Measurements from ENCODE around the gene UAP1.
"Not testable (repeated sequence)": the region's sequence is repeated elsewhere in the genome, so short reads cannot be mapped to it uniquely, and the experiment has no call there.

UAP1 gene

DNA sequence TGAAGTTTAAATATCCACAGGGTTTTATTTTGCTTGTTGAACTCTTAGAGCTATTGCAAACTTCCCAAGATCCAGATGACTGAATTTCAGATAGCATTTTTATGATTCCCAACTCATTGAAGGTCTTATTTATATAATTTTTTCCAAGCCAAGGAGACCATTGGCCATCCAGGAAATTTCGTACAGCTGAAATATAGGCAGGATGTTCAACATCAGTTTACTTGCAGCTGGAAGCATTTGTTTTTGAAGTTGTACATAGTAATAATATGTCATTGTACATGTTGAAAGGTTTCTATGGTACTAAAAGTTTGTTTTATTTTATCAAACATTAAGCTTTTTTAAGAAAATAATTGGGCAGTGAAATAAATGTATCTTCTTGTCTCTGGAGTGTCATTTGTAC is 37.9 kb downstream of the UAP1 start:
- H3K27ac ChIP-seq = no peak overlapping the region
- TF ChIP-seq, protein P1, sequence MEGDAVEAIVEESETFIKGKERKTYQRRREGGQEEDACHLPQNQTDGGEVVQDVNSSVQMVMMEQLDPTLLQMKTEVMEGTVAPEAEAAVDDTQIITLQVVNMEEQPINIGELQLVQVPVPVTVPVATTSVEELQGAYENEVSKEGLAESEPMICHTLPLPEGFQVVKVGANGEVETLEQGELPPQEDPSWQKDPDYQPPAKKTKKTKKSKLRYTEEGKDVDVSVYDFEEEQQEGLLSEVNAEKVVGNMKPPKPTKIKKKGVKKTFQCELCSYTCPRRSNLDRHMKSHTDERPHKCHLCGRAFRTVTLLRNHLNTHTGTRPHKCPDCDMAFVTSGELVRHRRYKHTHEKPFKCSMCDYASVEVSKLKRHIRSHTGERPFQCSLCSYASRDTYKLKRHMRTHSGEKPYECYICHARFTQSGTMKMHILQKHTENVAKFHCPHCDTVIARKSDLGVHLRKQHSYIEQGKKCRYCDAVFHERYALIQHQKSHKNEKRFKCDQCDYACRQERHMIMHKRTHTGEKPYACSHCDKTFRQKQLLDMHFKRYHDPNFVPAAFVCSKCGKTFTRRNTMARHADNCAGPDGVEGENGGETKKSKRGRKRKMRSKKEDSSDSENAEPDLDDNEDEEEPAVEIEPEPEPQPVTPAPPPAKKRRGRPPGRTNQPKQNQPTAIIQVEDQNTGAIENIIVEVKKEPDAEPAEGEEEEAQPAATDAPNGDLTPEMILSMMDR (IDR thresholded peaks at IDR 0.05) = no peak
- no peaks in the 10 kb centered on the region for H3K9me3 ChIP-seq
- no peak overlapping the region for H3K4me3 ChIP-seq (ENCODE audit: low read depth in 1 of 2, low read length in 1 of 2)
- H3K4me1 ChIP-seq (ENCODE audit: control insufficient read depth in 1 of 2, insufficient read depth in 1 of 2, low read depth in 1 of 2, low read length in 1 of 2) = no peaks in the 10 kb centered on the region
- peaks cover 23% of the 10 kb centered on the region for H3K36me3 ChIP-seq
- no peaks in the 10 kb centered on the region for H3K27me3 ChIP-seq

DNA sequence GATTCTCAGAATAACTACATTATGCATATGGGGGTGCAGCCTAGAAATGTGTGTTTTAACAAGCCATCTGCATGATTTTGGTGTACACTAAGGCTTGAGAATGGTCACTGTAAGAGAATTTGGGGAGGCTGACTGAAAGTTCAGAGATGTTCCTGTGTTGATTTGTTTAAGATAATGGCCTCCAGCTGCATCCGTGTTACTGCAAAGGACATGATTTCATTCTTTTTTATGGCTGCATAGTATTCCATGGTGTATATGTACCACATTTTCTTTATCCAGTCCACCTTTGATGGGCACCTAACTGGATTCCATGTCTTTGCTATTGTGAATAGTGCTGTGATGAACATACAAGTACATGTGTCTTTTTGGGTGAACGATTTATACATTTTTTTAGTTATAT is 41.6 kb downstream of the UAP1 start:
- H3K27ac ChIP-seq; H3K4me1 ChIP-seq (ENCODE audit: control insufficient read depth in 1 of 2, insufficient read depth in 1 of 2, low read depth in 1 of 2, low read length in 1 of 2); H3K9me3 ChIP-seq; H3K27me3 ChIP-seq; H3K4me3 ChIP-seq (ENCODE audit: low read depth in 1 of 2, low read length in 1 of 2): not testable (repeated sequence)
- H3K36me3 ChIP-seq = peaks cover 12% of the 10 kb centered on the region

DNA sequence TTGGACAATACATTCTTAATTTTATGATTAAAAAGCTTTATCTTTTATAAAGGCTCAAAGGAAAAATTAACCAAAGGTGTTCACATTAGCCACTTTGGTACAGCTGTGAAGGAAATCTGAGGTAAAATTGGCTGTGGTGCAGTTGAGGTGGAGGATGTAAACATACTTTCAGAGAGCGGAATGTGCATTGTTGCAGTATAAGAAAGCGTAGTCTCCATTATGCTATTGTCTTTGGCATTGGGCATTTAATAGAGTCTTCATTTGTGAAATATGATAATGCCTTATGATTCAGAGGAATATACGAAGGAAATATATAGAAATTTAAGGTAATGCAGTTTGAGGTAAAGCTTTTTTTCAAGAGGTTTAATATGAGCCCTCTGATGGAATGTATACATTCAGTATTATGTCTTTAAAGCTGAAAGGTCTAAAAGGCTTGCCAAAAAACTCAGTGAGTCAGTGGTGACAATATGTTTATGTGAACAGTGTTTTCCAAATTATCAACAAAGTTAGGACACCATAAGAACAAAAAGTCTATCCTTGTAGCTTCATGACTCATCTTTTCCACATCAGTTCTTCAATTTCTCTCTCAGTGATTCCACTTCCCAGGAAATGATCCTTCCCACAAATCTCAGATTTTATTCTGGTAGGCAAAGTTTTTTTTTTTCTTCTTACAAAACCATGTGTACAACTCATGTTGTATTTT is 43.9 kb downstream of the UAP1 start:
- TF ChIP-seq, protein P1 (IDR thresholded peaks at IDR 0.05) = no peak
- peaks cover 5% of the 10 kb centered on the region for H3K36me3 ChIP-seq
- no peak overlapping the region for H3K27ac ChIP-seq

DNA sequence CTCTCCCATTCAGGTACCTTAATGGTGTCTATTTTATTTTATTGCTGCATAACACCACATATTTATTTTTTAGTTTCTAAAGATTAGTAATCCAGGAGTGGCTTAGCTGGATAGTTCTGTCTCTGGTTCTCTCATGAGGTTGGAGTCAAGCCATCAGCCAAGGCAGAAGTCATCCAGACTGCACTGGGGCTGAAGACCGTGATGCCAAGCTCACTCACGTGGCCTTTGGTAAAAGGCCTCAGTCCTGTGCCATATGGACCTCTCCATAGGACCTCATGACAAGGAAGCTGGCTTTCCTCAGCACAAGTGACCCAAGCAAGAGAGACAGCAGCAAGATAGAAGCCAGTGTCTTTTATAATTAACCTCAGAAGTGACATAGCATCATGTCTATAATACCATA is 47.8 kb downstream of the UAP1 start:
- no peaks in the 10 kb centered on the region for H3K27me3 ChIP-seq
- TF ChIP-seq, protein P1 (IDR thresholded peaks at IDR 0.05) = no peak
- no peak overlapping the region for H3K4me3 ChIP-seq (ENCODE audit: low read depth in 1 of 2, low read length in 1 of 2)
- no peaks in the 10 kb centered on the region for H3K36me3 ChIP-seq
- H3K9me3 ChIP-seq = no peaks in the 10 kb centered on the region
- peaks cover 0 to 7% of the 10 kb centered on the region in 2 experiments for H3K4me1 ChIP-seq (ENCODE audit: control insufficient read depth in 1 of 2, insufficient read depth in 1 of 2, low read depth in 1 of 2, low read length in 1 of 2)
- no peak overlapping the region for H3K27ac ChIP-seq

More for the DNA sequence above, 43.9 kb downstream of the UAP1 start:
- Histone ChIP-seq H3K4me3 (ENCODE audit: low read depth in 1 of 2, low read length in 1 of 2) (no peak overlapping the region), H3K27me3 (no peaks in the 10 kb centered on the region), H3K4me1 (ENCODE audit: control insufficient read depth in 1 of 2, insufficient read depth in 1 of 2, low read depth in 1 of 2, low read length in 1 of 2) (no peaks in the 10 kb centered on the region), H3K9me3 (no peaks in the 10 kb centered on the region)

DNA sequence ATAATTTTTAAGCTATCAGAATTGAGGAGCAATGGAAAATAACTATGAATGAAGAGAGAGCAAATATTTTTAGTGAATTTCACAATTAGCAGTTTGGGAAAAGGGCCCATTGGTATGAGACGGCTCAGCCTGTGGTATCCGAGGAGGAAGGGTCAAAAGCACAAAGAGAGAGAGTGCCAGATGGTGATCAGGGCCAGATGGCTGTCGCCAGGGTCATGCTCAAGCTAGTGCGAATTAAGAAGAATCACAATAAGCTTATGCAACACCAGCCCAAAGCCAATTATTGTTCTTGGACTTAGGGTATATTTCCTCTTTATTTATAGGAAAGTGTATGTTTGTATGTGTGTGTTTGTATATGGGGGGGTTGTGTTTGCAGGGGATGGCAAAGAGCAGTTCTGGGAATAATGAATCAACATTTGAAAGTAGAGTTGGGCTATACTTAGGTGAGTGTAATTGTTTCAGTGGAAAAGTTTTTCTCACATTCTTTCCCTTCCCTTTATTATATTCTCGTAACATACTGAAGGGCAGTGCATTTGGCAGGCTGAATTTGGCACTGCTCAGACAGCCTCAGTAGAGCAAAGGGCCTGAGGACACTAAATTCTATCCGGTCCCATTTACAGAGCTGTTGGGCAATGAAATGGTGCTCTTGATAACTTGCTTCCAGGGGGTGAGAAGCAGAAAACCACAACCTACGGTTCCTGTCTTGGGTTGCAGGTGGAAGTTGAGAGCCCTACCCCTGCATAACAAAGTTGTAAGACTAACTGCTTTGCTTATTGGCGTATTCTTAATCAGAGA is 51.3 kb downstream of the UAP1 start:
- H3K4me1 ChIP-seq (ENCODE audit: control insufficient read depth in 1 of 2, insufficient read depth in 1 of 2, low read depth in 1 of 2, low read length in 1 of 2) = peaks cover 0 to 7% of the 10 kb centered on the region in 2 experiments
- no peak overlapping the region for H3K27ac ChIP-seq
- no peaks in the 10 kb centered on the region for H3K27me3 ChIP-seq
- H3K36me3 ChIP-seq = no peaks in the 10 kb centered on the region
- TF ChIP-seq, protein P1 (IDR thresholded peaks at IDR 0.05) = no peak
- H3K9me3 ChIP-seq = no peaks in the 10 kb centered on the region
- H3K4me3 ChIP-seq (ENCODE audit: low read depth in 1 of 2, low read length in 1 of 2) = no peak overlapping the region

DNA sequence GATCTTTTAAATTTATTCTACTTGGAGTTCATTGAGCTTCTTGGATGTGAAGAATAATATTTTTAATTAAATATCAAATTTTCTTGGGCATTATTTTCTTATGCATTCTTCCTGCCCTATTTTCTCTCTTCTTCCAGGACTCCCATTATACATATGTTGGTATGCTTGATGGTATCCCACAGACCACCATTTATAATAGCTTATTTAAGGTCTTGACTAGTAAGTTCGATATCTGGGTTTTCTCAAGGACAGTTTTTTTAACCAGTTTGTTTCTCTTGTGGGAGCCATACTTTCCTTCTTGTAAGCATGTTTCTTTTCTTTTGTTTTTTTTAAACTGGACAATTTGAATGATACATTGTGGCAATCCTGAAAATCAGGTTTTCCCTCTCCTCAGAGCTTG is 55.3 kb downstream of the UAP1 start:
- Histone ChIP-seq H3K27me3 (no peaks in the 10 kb centered on the region), H3K4me3 (ENCODE audit: low read depth in 1 of 2, low read length in 1 of 2) (no peak overlapping the region), H3K27ac (no peak overlapping the region), H3K9me3 (no peaks in the 10 kb centered on the region), H3K4me1 (ENCODE audit: control insufficient read depth in 1 of 2, insufficient read depth in 1 of 2, low read depth in 1 of 2, low read length in 1 of 2) (peaks cover 0 to 7% of the 10 kb centered on the region in 2 experiments), H3K36me3 (no peaks in the 10 kb centered on the region)
- TF ChIP-seq, protein P1 (IDR thresholded peaks at IDR 0.05) = no peak

All from neutrophil (primary cell).